Mammary epithelial cell (primary cell): Measurements from ENCODE around the gene AKAP17A.

Experiments used
- EZH2 ChIP-seq: IDR thresholded peaks from 2 replicates; pipeline ENCODE4 v1.6.1; 2012; ENCODE audit warnings: low read length, inconsistent platforms, borderline replicate concordance
- TF ChIP-seq, protein P1 (sequence below), 2 donors: IDR thresholded peaks in 1 of 2; conservative IDR thresholded peaks in 1 of 2; 2 replicates each; pipeline ENCODE4 v1.5.1; 2011 to 2012; ENCODE audit warnings: inconsistent platforms in 2 of 2, low read length in 2 of 2, mild to moderate bottlenecking in 2 of 2, control low read depth in 1 of 2, low read depth in 1 of 2; ENCODE audit not compliant: insufficient read depth in 1 of 2; ENCODE audit errors: extremely low read depth in 1 of 2

GRCh38 chrX:1596676-1597344 lies 5.4 kb downstream of the AKAP17A start:
- TF ChIP-seq, protein P1, sequence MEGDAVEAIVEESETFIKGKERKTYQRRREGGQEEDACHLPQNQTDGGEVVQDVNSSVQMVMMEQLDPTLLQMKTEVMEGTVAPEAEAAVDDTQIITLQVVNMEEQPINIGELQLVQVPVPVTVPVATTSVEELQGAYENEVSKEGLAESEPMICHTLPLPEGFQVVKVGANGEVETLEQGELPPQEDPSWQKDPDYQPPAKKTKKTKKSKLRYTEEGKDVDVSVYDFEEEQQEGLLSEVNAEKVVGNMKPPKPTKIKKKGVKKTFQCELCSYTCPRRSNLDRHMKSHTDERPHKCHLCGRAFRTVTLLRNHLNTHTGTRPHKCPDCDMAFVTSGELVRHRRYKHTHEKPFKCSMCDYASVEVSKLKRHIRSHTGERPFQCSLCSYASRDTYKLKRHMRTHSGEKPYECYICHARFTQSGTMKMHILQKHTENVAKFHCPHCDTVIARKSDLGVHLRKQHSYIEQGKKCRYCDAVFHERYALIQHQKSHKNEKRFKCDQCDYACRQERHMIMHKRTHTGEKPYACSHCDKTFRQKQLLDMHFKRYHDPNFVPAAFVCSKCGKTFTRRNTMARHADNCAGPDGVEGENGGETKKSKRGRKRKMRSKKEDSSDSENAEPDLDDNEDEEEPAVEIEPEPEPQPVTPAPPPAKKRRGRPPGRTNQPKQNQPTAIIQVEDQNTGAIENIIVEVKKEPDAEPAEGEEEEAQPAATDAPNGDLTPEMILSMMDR (conservative IDR thresholded peaks at IDR 0.05 in 1 of 2, IDR thresholded peaks at IDR 0.05 in 1 of 2; ENCODE audit: extremely low read depth in 1 of 2, insufficient read depth in 1 of 2, low read depth in 1 of 2, low read length in 2 of 2), result no peak
- no peak for TF ChIP-seq EZH2
